Stimulated activated CD4-positive, alpha-beta T cell treated with anti-CD3 and anti-CD28 coated beads, Interleukin-2, amount 100 ng/mL, for 24 hours (primary cell): Measurements from ENCODE around the gene PODN.
A peak's percentile ranks its signal among the peaks of the same experiment; 100 is the strongest.

ENCODE experiments used
- DNase-seq, 2 donors: peaks; one replicate each; pipeline ENCODE4 v3.0.0-alpha.2; 2020

Gene PODN

GRCh38 chr1:53116933-53117600 is 55.1 kb downstream of the PODN start:
- no peak for DNase-seq

GRCh38 chr1:53117836-53118235 is 55.8 kb downstream of the PODN start:
- no peak for DNase-seq

- DNase-seq: no peak
These were observed 58.6 kb downstream of the PODN start for GRCh38 chr1:53120659-53121058.

GRCh38 chr1:53121319-53122172 is 59.5 kb downstream of the PODN start:
- DNase-seq: peak in 1 of 2 donors; percentile 10

- no peak for DNase-seq
These were observed 60.3 kb downstream of the PODN start for GRCh38 chr1:53122201-53122885.

GRCh38 chr1:53122961-53123413 is 61.0 kb downstream of the PODN start:
- no peak for DNase-seq

- DNase-seq: no peak
These were observed 61.6 kb downstream of the PODN start for GRCh38 chr1:53123453-53124140.

GRCh38 chr1:53125122-53125521 is 63.1 kb downstream of the PODN start:
- no peak for DNase-seq

GRCh38 chr1:53125623-53126360 is 63.8 kb downstream of the PODN start:
- no peak for DNase-seq

GRCh38 chr1:53126495-53126894 is 64.5 kb downstream of the PODN start:
- DNase-seq: no peak

GRCh38 chr1:53127546-53127945 is 65.5 kb downstream of the PODN start:
- DNase-seq: no peak

- DNase-seq: no peak
These were observed 66.4 kb downstream of the PODN start for GRCh38 chr1:53128401-53128800.

GRCh38 chr1:53129891-53130597 is 68.0 kb downstream of the PODN start:
- DNase-seq: no peak

- no peak for DNase-seq
These were observed 68.5 kb downstream of the PODN start for GRCh38 chr1:53130598-53130877.

GRCh38 chr1:53130878-53131589 is 69.0 kb downstream of the PODN start:
- no peak for DNase-seq

- no peak for DNase-seq
These were observed 69.6 kb downstream of the PODN start for GRCh38 chr1:53131590-53131938.

- no peak for DNase-seq
These were observed 70.2 kb downstream of the PODN start for GRCh38 chr1:53132176-53132575.

- no peak for DNase-seq
These were observed 71.4 kb downstream of the PODN start for GRCh38 chr1:53133261-53134041.

- no peak for DNase-seq
These were observed 72.1 kb downstream of the PODN start for GRCh38 chr1:53134042-53134485.
